Mesodermal cell (in vitro differentiated cells): Measurements from ENCODE around the gene ALDH3B2.

Experiments
- H3K27ac ChIP-seq: 2 replicates; pipeline ENCODE4 v1.7.0; 2013; ENCODE audit warnings: mild to moderate bottlenecking, low read depth, low read length, moderate library complexity; ENCODE audit not compliant: severe bottlenecking
- H3K36me3 ChIP-seq: 2 replicates; pipeline ENCODE4 v1.7.1; 2013; ENCODE audit warnings: mild to moderate bottlenecking, low read length, moderate library complexity; ENCODE audit not compliant: control insufficient read depth, insufficient read depth
- H3K4me1 ChIP-seq: one replicate; pipeline ENCODE4 v1.7.1; 2013; ENCODE audit warnings: mild to moderate bottlenecking, low read length; ENCODE audit not compliant: insufficient read depth, control insufficient read depth, poor library complexity, severe bottlenecking
- H3K4me3 ChIP-seq: 2 replicates; pipeline ENCODE4 v1.7.0; 2013; ENCODE audit warnings: low read length, control low read depth, mild to moderate bottlenecking; ENCODE audit not compliant: insufficient read depth, poor library complexity, severe bottlenecking; ENCODE audit errors: extremely low read depth
- H3K9me3 ChIP-seq: 2 replicates; pipeline ENCODE4 v1.7.1; 2013; ENCODE audit warnings: mild to moderate bottlenecking, low read length, moderate library complexity; ENCODE audit not compliant: control insufficient read depth
- WGBS, 2 experiments: methylation state at CpG; one replicate each; pipeline ENCODE4 v1.1.5; 2013; ENCODE audit warnings: missing lambda C conversion rate in 2 of 2; ENCODE audit not compliant: insufficient coverage in 2 of 2; 5-methylcytosine and 5-hydroxymethylcytosine counted together

The ALDH3B2 gene

DNA sequence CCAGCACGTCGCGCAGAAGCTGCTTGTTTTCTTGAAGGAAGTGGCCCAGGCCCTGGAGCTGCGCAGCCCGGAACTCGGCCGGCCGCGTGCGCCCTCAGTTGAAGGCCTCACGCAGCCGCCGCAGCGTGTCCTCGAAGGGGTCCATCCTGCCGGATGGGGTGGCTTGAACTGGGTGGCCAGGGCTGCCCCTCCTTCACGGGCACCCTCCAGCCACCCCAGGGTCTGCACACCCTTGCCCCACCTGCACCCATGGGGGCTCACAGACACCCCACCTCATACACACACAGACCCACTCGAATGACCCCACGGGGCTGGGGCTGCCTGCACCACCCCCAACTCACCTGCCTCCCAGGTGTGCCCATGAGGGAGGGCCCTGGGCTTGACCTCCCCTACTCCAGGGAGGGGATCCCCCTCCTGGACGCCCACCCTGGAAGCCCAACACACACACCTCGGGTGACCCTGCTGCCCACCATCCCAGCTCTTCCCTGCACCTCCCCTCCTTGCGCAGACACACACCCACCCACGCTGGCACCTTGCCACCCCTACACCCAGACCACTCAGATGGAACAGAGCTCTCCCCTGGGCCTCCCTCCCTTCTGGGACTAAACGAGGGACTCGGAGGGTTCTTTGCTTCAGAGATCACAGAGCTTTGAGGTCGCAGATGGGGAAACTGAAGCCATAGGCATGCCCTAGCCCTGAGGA, 6.8 kb downstream of the ALDH3B2 start:
- H3K4me1 ChIP-seq: no peaks in the 10 kb centered on the region
- no peaks in the 10 kb centered on the region for H3K9me3 ChIP-seq
- no peak overlapping the region for H3K4me3 ChIP-seq
- WGBS, 2 experiments: 89 to 92% methylated on average over 23 to 24 of the region's 26 CpGs
- H3K36me3 ChIP-seq: no peaks in the 10 kb centered on the region
- no peak overlapping the region for H3K27ac ChIP-seq

DNA sequence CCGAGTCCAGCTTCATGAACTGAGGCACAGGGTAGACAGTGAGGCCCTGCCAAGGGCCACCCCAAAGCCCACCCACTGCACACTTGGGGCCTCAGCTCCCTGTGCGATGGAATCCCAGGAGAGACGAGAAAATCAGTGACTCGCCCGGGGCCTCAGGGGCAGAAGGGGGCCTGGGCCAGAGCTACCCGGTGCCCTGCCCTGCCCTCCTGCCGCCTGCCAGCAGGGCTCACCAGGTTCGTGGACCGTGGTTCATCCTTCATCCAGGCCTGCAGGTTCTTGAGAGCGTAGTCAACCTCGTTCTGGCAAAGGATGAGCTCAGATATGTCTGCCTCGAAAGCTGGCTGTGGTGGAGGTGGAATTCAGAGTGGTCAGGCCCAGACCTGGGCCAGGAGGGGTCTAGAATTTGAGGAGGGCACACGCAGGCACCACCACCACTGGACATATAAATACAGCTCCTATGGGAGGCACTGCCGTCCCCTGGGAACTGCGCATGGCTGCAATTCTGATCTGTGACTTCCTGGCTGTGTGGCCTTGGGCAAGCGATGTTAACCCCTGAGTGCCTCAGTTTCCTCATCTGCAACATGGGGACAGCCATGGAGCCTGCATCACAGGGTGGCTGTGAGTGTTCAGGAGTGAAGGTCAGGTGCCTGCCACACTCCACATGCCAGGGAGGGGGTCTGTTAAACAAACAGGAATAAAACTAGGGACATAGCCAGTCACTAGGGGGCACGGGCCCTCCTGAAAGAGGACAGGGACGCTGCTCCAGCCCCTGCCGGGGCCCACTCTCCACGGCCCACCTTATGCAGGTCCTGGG, 7.5 kb downstream of the ALDH3B2 start:
- no peak overlapping the region for H3K4me3 ChIP-seq
- H3K4me1 ChIP-seq: no peaks in the 10 kb centered on the region
- 81 to 83% methylated on average over 11 to 16 of the region's 20 CpGs for WGBS, 2 experiments
- H3K27ac ChIP-seq: no peak overlapping the region
- H3K9me3 ChIP-seq: no peaks in the 10 kb centered on the region
- no peaks in the 10 kb centered on the region for H3K36me3 ChIP-seq

DNA sequence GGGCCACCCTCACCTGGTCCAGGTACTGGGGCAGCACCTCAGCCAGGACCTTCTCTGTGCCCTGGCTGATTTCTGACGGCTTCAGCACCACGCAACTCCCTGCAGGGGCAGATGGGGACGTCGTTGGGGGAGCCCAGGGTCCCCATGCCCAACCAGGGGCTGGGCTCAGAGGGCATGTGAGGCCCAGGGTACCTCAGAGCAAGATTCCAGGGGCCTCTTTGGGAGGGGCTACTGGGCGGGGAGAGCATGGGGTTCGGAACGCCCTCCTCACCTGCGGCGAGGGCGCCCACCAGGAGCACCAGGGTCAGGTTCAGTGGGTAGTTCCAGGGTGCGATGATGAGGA, 8.1 kb downstream of the ALDH3B2 start:
- no peak overlapping the region for H3K27ac ChIP-seq
- no peaks in the 10 kb centered on the region for H3K9me3 ChIP-seq
- no peaks in the 10 kb centered on the region for H3K36me3 ChIP-seq
- H3K4me1 ChIP-seq: no peaks in the 10 kb centered on the region
- WGBS, 2 experiments: 85% methylated on average over 10 to 11 of the region's 11 CpGs
- H3K4me3 ChIP-seq: no peak overlapping the region

DNA sequence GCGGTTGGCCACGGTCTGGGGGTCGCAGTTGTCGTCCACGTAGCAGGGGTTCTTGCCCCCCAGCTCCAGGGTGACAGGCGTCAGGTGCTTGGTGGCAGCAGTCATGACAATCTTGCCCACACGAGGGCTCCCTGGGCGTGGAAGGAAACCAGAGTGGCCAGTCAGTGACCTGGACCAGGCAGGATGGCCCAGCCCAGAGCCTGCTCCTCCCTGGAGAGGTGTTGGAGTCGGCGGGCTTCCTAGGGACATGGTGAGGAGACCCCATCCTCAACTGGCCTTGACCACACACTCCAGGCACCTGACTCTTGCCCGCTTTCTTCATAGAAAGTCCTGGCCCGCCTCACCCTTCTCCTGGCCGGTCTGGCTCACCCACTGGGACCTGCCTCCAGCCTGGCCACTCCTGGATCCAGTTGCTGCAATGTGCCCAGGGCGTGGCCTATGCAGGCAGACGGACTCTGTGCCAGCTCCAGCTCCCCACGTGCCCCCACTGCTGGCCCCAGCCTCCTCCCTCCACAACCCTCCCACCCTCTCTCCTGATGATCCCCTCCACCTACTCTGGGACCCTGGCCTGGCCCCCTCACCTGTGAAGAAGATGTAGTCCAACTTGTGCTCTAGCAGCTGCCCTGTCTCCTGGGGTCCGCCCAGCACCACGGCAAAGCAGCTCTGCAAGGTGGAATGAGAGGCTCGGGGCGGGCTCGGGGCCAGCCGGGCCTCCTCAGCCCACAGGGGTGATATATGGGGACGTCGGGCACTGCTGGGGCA, 8.7 kb downstream of the ALDH3B2 start:
- 87% methylated on average over 19 to 23 of the region's 24 CpGs for WGBS, 2 experiments
- H3K4me1 ChIP-seq: no peaks in the 10 kb centered on the region
- H3K36me3 ChIP-seq: no peaks in the 10 kb centered on the region

DNA sequence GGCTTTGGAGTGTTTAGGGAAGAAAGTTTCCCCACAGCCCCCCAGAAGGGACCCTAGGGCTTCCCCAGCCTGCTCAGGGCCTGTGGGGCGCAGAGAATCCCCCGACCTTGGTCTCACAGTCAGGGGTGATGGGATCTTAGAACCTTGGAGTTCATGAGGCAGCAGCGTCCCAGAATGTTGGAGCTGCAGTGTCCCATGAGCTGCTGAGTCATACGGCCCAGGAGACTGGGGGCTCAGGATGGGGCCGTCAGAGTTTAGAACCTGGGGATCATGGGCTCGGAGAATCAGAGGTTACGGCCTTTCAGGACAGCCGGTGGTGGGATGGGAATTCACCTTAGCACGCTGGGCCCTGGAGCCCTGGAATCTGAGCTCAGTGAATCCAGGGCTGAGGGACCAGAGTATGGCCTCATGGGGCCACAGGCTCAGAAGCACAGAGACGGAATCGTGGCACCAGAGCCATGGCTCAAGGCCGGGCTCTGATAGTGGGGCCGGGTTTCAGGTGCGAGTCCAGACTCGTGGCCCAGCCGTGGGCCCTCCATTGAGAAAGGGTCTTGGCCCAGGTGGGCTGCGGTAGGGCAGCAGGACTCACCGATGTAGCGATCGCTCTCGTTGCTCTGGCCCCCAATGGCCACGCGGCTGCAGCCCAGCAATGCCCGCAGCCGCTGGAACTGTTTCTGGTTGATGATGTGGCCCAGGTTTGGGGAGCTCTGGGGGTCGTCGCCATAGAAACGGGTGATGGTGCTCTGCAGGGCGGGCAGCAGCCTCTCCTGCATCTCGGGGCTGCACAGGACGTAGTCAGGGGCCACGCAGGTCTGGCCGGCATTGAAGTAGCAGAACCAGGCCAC, 9.5 kb downstream of the ALDH3B2 start:
- Histone ChIP-seq H3K36me3 (no peaks in the 10 kb centered on the region), H3K9me3 (no peaks in the 10 kb centered on the region), H3K4me1 (no peaks in the 10 kb centered on the region), H3K4me3 (no peak overlapping the region), H3K27ac (no peak overlapping the region)
- 90 to 91% methylated on average over 25 to 32 of the region's 33 CpGs for WGBS, 2 experiments

More for the DNA sequence above, 8.7 kb downstream of the ALDH3B2 start:
- Histone ChIP-seq H3K27ac (no peak overlapping the region), H3K9me3 (no peaks in the 10 kb centered on the region), H3K4me3 (no peak overlapping the region)

DNA sequence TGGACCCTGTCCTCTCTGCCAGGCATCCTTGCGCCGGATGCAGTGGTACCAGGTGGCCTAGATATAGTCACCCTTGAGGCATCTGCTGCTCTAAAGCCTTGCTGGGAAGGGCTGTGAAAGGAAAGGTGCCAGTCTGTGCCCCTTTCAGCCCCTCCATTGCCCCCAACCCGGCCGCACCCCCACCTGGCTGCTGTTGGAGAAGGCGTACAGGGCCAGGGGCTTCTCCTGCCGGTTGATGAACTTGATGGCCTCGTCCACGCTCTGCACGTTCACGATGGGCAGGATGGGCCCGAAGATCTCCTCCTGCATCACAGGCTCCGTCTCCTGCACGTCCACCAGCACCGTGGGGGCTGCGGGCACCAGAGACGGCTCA, 10.2 kb downstream of the ALDH3B2 start:
- Histone ChIP-seq H3K36me3 (no peaks in the 10 kb centered on the region), H3K9me3 (no peaks in the 10 kb centered on the region), H3K4me1 (no peaks in the 10 kb centered on the region), H3K27ac (no peak overlapping the region), H3K4me3 (no peak overlapping the region)
- WGBS, 2 experiments: 94 to 96% methylated on average over 10 to 16 of the region's 16 CpGs

DNA sequence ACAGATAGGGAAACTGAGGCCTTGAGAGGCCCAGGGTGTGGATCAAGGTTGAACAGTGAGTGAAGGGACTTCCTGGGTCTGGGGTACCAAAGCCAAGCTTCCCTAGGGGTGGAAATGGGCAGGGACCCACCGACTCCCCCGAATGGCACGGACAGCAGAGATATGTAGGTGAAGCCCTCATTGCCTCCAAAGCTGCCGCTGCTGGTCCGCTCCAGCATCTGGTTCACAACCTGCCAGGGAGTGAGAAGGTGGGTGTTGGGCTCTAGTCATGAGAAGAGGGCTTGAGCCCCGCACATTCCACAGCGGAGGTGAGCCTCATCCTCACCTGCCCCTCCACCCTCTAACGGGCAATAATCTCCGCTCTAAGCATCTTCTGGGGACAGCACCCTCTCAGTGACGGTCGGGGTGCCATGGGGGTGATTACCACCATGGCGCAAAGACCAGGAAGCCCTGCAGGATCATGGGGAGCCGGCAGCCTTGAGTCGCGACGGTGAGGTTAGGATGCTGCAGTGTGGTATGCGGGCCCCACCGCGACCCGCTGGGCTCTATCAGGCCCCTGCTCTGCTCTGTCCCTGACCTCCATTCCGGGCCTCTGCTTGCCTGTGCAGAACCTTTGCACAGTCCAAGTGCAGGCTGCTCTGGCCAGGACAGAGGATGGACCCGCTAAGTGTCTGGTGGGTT, 10.8 kb downstream of the ALDH3B2 start:
- H3K27ac ChIP-seq: no peak overlapping the region
- H3K4me3 ChIP-seq: no peak overlapping the region
- H3K36me3 ChIP-seq: no peaks in the 10 kb centered on the region
- 89 to 91% methylated on average over 14 to 22 of the region's 22 CpGs for WGBS, 2 experiments
- H3K4me1 ChIP-seq: no peaks in the 10 kb centered on the region
- H3K9me3 ChIP-seq: no peaks in the 10 kb centered on the region

DNA sequence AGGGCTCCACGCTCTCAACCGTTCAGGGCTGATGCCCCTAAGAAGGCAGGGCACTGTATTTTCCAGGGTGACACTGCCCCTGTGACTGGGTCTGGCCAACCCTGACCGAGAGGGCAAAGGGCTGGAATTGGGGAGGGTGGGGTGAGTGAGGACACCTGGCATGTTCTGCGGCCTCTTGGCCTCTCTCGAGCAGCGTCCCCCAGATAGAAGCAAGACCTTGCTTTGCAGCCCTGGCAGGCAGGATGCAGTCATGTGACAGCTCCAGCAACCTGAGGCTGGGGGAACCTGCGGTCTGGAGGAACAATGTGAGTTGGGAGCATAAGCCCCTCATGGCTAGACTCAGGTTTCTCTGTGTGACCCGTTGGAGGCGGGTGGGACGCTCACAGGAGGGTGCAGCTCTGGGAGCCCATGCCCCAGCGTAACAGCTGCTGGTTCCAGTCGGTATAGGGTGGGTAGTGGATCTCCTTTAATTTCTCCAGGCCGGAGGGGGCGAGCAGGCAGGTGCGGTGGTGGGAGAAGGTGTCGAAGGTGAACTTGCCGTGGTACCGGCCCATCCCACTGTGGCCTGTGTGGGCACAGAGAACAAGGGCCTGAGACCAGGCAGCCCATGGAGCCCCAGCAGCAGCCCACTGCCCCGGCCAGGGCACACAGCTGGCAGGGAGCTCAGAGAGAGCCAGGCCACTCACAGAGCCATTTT, 11.4 kb downstream of the ALDH3B2 start:
- Histone ChIP-seq H3K9me3 (no peaks in the 10 kb centered on the region), H3K27ac (no peak overlapping the region), H3K4me1 (no peaks in the 10 kb centered on the region), H3K36me3 (no peaks in the 10 kb centered on the region), H3K4me3 (no peak overlapping the region)
- 90 to 94% methylated on average over 16 to 19 of the region's 19 CpGs for WGBS, 2 experiments

DNA sequence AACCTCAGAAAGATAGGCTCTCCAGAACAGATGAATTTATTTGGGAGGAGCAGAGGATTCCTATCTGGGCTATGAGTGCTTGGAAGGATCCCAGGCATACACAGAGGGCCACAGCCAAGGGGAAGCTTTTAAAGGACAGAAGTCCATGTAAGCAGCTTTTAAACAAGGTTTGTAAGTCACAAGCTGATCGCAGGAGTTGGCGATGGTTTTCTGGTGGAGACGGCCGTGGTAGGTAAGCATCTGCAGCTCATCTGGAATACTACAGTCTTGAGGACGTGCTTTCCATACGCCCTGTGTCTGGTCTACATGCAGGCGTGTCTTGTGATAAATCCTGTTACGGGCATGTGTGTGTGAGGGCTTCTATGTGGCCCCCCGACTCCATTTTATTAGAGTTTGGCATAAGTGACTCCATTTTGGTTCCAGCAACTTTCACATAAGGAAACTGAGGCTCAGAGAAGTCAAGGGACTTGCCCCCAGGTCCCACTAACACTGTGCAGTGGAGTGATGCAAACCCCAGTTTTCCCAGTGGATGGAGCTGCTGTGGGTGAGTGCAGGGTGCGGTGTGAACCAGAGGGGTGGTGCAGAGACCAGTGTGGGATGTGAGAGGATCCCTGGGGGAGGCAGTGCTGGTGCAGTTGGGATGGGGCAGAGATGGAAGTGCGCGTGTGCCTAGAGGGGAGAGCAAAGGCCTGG, 12.1 kb downstream of the ALDH3B2 start:
- Histone ChIP-seq H3K27ac (no peak overlapping the region), H3K4me3 (no peak overlapping the region), H3K9me3 (peaks cover 6% of the 10 kb centered on the region), H3K36me3 (no peaks in the 10 kb centered on the region), H3K4me1 (no peaks in the 10 kb centered on the region)
- WGBS, 2 experiments: 90% methylated on average over 11 to 12 of the region's 12 CpGs
